Smooth muscle cell (in vitro differentiated cells): Measurements from ENCODE around the gene ASTN2. TPM values are rescaled to one million over a fixed set of nuclear protein-coding genes. Genes with fewer than 3 reads are reported as not detected.

ENCODE experiments used
- DNase-seq: peaks from one replicate; lab custom pipeline; 2025; ENCODE audit not compliant: unreplicated experiment; lab: John Stamatoyannopoulos, UW
- H2AFZ ChIP-seq: fragments of 200-600 bp; sonication (generic); 2 replicates; pipeline ENCODE4 v1.6.0; 2016; ENCODE audit warnings: antibody characterized with exemption, low read depth, mild to moderate bottlenecking
- H3F3A ChIP-seq: fragments of 200-600 bp; sonication (generic); 2 replicates; pipeline ENCODE4 v1.6.0; 2017; ENCODE audit warnings: antibody characterized with exemption, low read depth
- H3K27ac ChIP-seq: fragments of 200-600 bp; sonication (generic); 2 replicates; pipeline ENCODE4 v1.5.1; 2016; ENCODE audit warnings: low read depth, mild to moderate bottlenecking
- H3K27me3 ChIP-seq: fragments of 200-600 bp; sonication (generic); 2 replicates; pipeline ENCODE4 v1.6.1; 2016; ENCODE audit warnings: low read depth, mild to moderate bottlenecking
- H3K36me3 ChIP-seq: fragments of 200-600 bp; sonication (generic); 2 replicates; pipeline ENCODE4 v1.5.1; 2016; ENCODE audit warnings: low read depth
- H3K4me1 ChIP-seq: fragments of 200-600 bp; sonication (generic); 2 replicates; pipeline ENCODE4 v1.5.1; 2016; ENCODE audit warnings: low read depth
- H3K4me2 ChIP-seq: fragments of 200-600 bp; sonication (generic); 2 replicates; pipeline ENCODE4 v1.6.0; 2016; ENCODE audit warnings: mild to moderate bottlenecking
- H3K4me3 ChIP-seq: fragments of 200-600 bp; sonication (generic); 2 replicates; pipeline ENCODE4 v1.5.1; 2016; ENCODE audit warnings: mild to moderate bottlenecking
- H3K79me2 ChIP-seq: fragments of 200-600 bp; sonication (generic); 2 replicates; pipeline ENCODE4 v1.6.0; 2016; ENCODE audit warnings: low read depth, mild to moderate bottlenecking
- H3K9ac ChIP-seq: fragments of 200-600 bp; sonication (generic); 2 replicates; pipeline ENCODE4 v1.6.0; 2016; ENCODE audit warnings: low read depth
- H3K9me3 ChIP-seq: fragments of 200-600 bp; sonication (generic); replicated peaks from 2 replicates; pipeline ENCODE4 v1.5.1; 2016; ENCODE audit warnings: low read depth
- H4K20me1 ChIP-seq: fragments of 200-600 bp; sonication (generic); 2 replicates; pipeline ENCODE4 v1.6.0; 2016; ENCODE audit warnings: low read depth
- CTCF ChIP-seq: fragments of 200-600 bp; sonication (generic); IDR thresholded peaks from 2 replicates; pipeline ENCODE4 v1.5.1; 2017; ENCODE audit warnings: borderline replicate concordance, mild to moderate bottlenecking, antibody characterized with exemption; ENCODE audit not compliant: insufficient read depth, poor library complexity, severe bottlenecking
- WGBS: methylation state at CpG from one replicate; pipeline ENCODE4 v1.1.7; 2016; ENCODE audit warnings: low lambda C conversion rate; 5-methylcytosine and 5-hydroxymethylcytosine counted together
- polyA plus RNA-seq: library from polyadenylated mRNA; unstranded; fragments of >200 nt; fragmentation: Nextera tagmentation; extraction: Ambion mirVana; gene quantifications from 2 replicates; pipeline ENCODE4 v1.2.1, GENCODE V29; 2016
- total RNA-seq: library from RNA; depleted of rRNA; stranded (reverse); fragments of >200 nt; gene quantifications from 2 replicates; pipeline ENCODE4 v1.2.3, GENCODE V29; 2014

ASTN2 gene
- total and polyA plus RNA-seq, 2 experiments from 2014 or later: 6.5 to 6.7 TPM

GRCh38 chr9:117416856-117417255, 2.0 kb upstream of the ASTN2 start:
- peaks cover 92% of the 10 kb centered on the region for H3K27me3 ChIP-seq
- no peak overlapping the region for H3K4me2 ChIP-seq
- no peak overlapping the region for H3K9ac ChIP-seq
- no peak overlapping the region for H3K4me3 ChIP-seq
- no peak overlapping the region for H2AFZ ChIP-seq
- 93% methylated on average over 2 of the region's 2 CpGs for WGBS
- H3K79me2 ChIP-seq: no peaks in the 10 kb centered on the region
- DNase-seq: no peak
- H4K20me1 ChIP-seq: no peaks in the 10 kb centered on the region
- H3F3A ChIP-seq: peaks cover 5% of the 10 kb centered on the region
- H3K27ac ChIP-seq: no peak overlapping the region
- no peaks in the 10 kb centered on the region for H3K9me3 ChIP-seq
- no peaks in the 10 kb centered on the region for H3K36me3 ChIP-seq
- no peak for TF ChIP-seq CTCF
- peaks cover 21% of the 10 kb centered on the region for H3K4me1 ChIP-seq

GRCh38 chr9:117415358-117415914, 579 bp upstream of the ASTN2 start:
- no peaks in the 10 kb centered on the region for H3K79me2 ChIP-seq
- peaks cover 81% of the 10 kb centered on the region for H3K27me3 ChIP-seq
- no peak for DNase-seq
- H3F3A ChIP-seq: peaks cover 5% of the 10 kb centered on the region
- 10% methylated on average over 11 of the region's 13 CpGs for WGBS
- H3K4me3 ChIP-seq: peak overlapping the region; percentile 54
- H2AFZ ChIP-seq: peak overlapping the region; percentile 60
- peaks cover 21% of the 10 kb centered on the region for H3K4me1 ChIP-seq
- TF ChIP-seq CTCF: no peak
- H4K20me1 ChIP-seq: no peaks in the 10 kb centered on the region
- no peak overlapping the region for H3K27ac ChIP-seq
- H3K9ac ChIP-seq: no peak overlapping the region
- no peaks in the 10 kb centered on the region for H3K9me3 ChIP-seq
- H3K36me3 ChIP-seq: no peaks in the 10 kb centered on the region
- peak overlapping the region; percentile 93 for H3K4me2 ChIP-seq

GRCh38 chr9:117414220-117414905, 494 bp downstream of the ASTN2 start:
- Histone ChIP-seq H3K79me2 (no peaks in the 10 kb centered on the region), H3K4me2 (peak overlapping the region; percentile 93), H3K9me3 (no peaks in the 10 kb centered on the region), H3K9ac (no peak overlapping the region), H4K20me1 (no peaks in the 10 kb centered on the region), H2AFZ (no peak overlapping the region), H3K36me3 (no peaks in the 10 kb centered on the region), H3K27me3 (peaks cover 71% of the 10 kb centered on the region), H3F3A (peaks cover 5% of the 10 kb centered on the region), H3K4me3 (peak overlapping the region; percentile 54), H3K4me1 (peaks cover 21% of the 10 kb centered on the region), H3K27ac (no peak overlapping the region)
- DNase-seq: peak; percentile 9
- no peak for TF ChIP-seq CTCF
- WGBS: 3% methylated on average over 54 of the region's 77 CpGs
